ENCODE results near the gene TTLL1. TPM values are rescaled to one million over a fixed set of nuclear protein-coding genes. Genes with fewer than 3 reads are reported as not detected.

TTLL1 gene
- total RNA-seq, 2 donors from 2014 or later = 1.1 to 4.3 TPM

- H3K27me3 ChIP-seq (replicated peaks; ENCODE audit: insufficient read depth) = no peaks in the 10 kb centered on the region
- DNase-seq (ENCODE audit: low spot score) (no peak), ATAC-seq (ENCODE audit: insufficient number of reproducible peaks, low FRiP score, low read depth) (no peak)
- H3K27ac ChIP-seq = no peak overlapping the region
- H3K4me3 ChIP-seq = no peak overlapping the region
- H3K36me3 ChIP-seq = no peaks in the 10 kb centered on the region
- peaks cover 0 to 18% of the 10 kb centered on the region in 2 donors for H3K4me1 ChIP-seq (ENCODE audit: control insufficient read depth in 1 of 2, low read depth in 2 of 2)
- no peaks in the 10 kb centered on the region for H3K9me3 ChIP-seq
- no peak for TF ChIP-seq CTCF (IDR thresholded peaks at IDR 0.05)
These were observed 38.9 kb upstream of the TTLL1 start for GRCh38 chr22:43128116-43128515.

GRCh38 chr22:43127166-43127908, 38.1 kb upstream of the TTLL1 start:
- Histone ChIP-seq H3K36me3 (no peaks in the 10 kb centered on the region), H3K27ac (no peak overlapping the region), H3K4me1 (ENCODE audit: control insufficient read depth in 1 of 2, low read depth in 2 of 2) (peaks cover 0 to 14% of the 10 kb centered on the region in 2 donors), H3K4me3 (no peak overlapping the region), H3K27me3 (replicated peaks; ENCODE audit: insufficient read depth) (no peaks in the 10 kb centered on the region), H3K9me3 (no peaks in the 10 kb centered on the region)
- DNase-seq (ENCODE audit: low spot score) = no peak
- no peak for TF ChIP-seq CTCF (IDR thresholded peaks at IDR 0.05)
- no peak for ATAC-seq (ENCODE audit: insufficient number of reproducible peaks, low FRiP score, low read depth)

- Histone ChIP-seq H3K4me3 (no peak overlapping the region), H3K36me3 (no peaks in the 10 kb centered on the region), H3K9me3 (no peaks in the 10 kb centered on the region), H3K4me1 (ENCODE audit: control insufficient read depth in 1 of 2, low read depth in 2 of 2) (peaks cover 0 to 7% of the 10 kb centered on the region in 2 donors), H3K27ac (no peak overlapping the region), H3K27me3 (replicated peaks; ENCODE audit: insufficient read depth) (no peaks in the 10 kb centered on the region)
- ATAC-seq (ENCODE audit: insufficient number of reproducible peaks, low FRiP score, low read depth) (no peak), DNase-seq (ENCODE audit: low spot score) (no peak)
- no peak for TF ChIP-seq CTCF (IDR thresholded peaks at IDR 0.05)
These were observed 37.4 kb upstream of the TTLL1 start for GRCh38 chr22:43126501-43127165.

- no peak for DNase-seq (ENCODE audit: low spot score)
- no peak overlapping the region for H3K27ac ChIP-seq
- H3K27me3 ChIP-seq (replicated peaks; ENCODE audit: insufficient read depth) = no peaks in the 10 kb centered on the region
- no peaks in the 10 kb centered on the region for H3K4me1 ChIP-seq (ENCODE audit: control insufficient read depth in 1 of 2, low read depth in 2 of 2)
- ATAC-seq (ENCODE audit: insufficient number of reproducible peaks, low FRiP score, low read depth) = no peak
- no peak overlapping the region for H3K4me3 ChIP-seq
- H3K36me3 ChIP-seq = no peaks in the 10 kb centered on the region
- no peaks in the 10 kb centered on the region for H3K9me3 ChIP-seq
- no peak for TF ChIP-seq CTCF (IDR thresholded peaks at IDR 0.05)
These were observed 29.8 kb upstream of the TTLL1 start for GRCh38 chr22:43118953-43119458.

GRCh38 chr22:43118024-43118849, 29.0 kb upstream of the TTLL1 start:
- H3K4me1 ChIP-seq (ENCODE audit: control insufficient read depth in 1 of 2, low read depth in 2 of 2) = no peaks in the 10 kb centered on the region
- H3K27me3 ChIP-seq (replicated peaks; ENCODE audit: insufficient read depth) = no peaks in the 10 kb centered on the region
- H3K4me3 ChIP-seq = no peak overlapping the region
- ATAC-seq (ENCODE audit: insufficient number of reproducible peaks, low FRiP score, low read depth) (no peak), DNase-seq (ENCODE audit: low spot score) (no peak)
- no peak for TF ChIP-seq CTCF (IDR thresholded peaks at IDR 0.05)
- no peaks in the 10 kb centered on the region for H3K9me3 ChIP-seq
- H3K27ac ChIP-seq = no peak overlapping the region
- no peaks in the 10 kb centered on the region for H3K36me3 ChIP-seq

Measured in thoracic aorta (tissue), 2 donors.